Mucosa of gallbladder (tissue), 1 donor: Measurements from ENCODE around the gene SEMA3A. TPM values are rescaled to one million over a fixed set of nuclear protein-coding genes. Genes with fewer than 3 reads are reported as not detected.
"Not testable (repeated sequence)": the region's sequence is repeated elsewhere in the genome, so short reads cannot be mapped to it uniquely, and the experiment has no call there.

ENCODE experiments used
- DNase-seq: peaks from one replicate; pipeline ENCODE4 v3.0.0-alpha.2; 2020; ENCODE audit warnings: low spot score
- total RNA-seq: library from RNA; stranded (reverse); gene quantifications from one replicate; pipeline ENCODE4 v1.2.1, GENCODE V29; 2021
- donor health status: DM: no; HTN: no; CAD: no.

SEMA3A gene
- 19.2 TPM for total RNA-seq

DNA sequence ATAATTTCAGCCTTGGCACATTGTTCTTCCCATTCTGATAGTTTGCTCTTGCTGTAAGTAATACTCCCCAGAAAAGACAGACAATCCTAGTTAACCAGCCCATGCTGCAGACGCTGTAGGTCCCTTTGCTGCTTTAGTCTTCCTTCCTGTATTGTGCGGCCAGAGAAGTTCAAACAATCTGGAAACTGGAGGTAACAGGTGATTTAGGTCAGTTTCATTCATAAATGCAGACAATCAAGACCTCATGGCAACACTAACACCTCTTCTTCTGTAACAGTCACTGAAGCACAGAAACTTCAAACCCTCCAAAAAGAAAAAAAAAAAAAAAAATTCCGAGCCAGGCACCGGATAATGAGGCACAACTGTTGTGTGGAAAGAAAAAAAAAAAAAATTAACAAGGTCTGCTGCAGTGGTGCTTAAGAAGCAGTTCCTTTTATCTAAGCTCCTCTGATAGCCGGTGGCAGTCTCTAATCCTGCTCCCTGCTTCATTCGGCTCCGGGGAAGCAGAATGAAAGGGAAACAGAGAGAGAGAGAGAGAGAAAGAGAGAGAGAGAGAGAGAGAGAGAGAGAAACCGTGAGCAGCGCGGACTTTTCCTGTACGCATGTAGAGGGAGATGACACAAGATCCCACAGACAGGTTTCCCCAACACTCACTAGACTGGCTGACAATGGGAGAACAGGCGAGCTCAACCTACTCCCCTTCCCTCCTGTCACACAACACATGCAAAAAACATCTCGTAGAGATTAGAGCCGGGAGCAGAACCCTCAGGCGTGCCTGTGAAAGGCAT, at the start of gene SEMA3A:
Gene SEMA3A (minus strand): TSS at position 306 of the 788 bp plus-strand sequence. CDS start 203 bp downstream, at position 103.
- DNase-seq: peak; percentile 15

DNA sequence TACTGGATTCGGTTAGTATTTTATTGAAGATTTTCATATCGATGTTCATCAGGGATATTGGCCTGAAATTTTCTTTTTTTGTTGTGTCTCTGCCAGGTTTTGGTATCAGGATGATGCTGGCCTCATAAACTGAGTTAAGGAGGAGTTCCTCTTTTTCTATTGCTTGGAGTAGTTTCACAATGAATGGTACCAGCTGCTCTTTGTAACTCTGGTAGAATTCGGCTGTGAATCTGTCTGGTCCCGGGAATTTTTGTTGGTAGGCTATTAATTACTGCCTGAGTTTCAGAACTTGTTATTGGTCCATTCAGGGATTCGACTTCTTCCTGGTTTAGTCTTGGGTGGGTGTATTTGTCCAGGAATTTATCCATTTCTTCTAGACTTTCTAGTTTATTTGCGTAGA, 48.4 kb upstream of the SEMA3A start:
- not testable (repeated sequence) for DNase-seq

DNA sequence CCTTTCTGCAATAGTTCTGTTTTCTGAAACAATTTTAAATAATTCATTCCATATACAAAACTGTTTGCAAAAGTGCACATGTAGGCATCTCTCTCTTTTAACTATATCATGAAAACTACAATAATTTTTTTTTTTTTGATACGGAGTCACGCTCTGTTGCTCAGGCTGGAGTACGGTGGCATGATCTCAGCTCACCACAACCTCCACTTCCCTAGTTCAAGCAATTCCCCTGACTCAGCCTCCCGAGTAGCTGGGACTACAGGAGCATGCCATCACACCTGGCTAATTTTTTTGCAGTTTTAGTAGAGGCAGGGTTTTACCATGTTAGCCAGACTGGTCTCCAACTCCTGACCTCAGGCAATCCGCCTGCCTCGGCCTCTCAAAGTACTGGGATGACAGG, 44.0 kb upstream of the SEMA3A start:
- no peak for DNase-seq

DNA sequence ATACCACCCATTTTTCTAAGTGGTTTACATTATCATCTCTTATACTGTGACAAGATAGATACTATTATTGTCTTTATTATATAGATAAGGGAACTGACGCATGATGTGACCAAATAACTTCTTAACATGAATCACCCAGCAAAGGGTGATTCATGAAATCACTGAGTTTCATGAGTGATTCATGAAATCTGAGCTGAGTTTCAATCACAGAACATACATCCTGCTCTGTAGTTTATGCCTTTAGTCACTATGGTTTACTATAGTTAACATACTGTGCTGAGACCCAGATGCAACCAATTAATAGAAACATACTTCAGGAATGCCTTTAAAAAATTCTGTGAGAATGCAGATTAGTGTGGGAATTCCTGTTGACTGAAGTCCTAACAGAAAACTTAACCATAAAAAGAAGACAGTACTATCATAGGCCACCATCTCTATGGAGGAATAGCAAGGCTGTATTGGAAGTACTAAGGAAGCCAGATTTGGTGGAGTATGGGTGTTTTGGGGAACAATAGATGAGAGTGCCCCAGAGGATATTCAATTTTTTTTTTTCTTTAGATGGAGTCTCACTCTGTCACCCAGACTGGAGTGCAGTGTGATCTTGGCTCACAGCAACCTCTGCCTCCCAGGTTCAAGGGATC, 43.1 kb upstream of the SEMA3A start:
- DNase-seq: no peak

DNA sequence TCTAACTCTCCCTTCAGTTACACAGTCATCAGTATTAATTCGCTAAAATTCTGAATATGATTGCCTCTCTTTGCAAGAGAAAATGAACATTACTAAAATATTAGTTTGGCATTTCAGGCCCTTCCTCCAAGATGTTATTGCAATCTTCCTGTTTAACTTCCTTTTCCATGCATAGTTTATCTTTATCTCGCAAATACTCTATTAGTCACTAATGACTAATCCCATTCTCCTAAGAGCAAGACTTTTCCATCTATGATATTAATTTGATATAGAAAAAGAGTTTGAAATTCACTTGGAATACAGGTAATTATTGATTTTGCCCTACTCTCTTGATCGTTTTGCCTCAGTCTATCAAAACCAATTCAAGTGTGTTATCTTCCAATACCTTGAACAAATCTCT, 41.8 kb upstream of the SEMA3A start:
- no peak for DNase-seq

DNA sequence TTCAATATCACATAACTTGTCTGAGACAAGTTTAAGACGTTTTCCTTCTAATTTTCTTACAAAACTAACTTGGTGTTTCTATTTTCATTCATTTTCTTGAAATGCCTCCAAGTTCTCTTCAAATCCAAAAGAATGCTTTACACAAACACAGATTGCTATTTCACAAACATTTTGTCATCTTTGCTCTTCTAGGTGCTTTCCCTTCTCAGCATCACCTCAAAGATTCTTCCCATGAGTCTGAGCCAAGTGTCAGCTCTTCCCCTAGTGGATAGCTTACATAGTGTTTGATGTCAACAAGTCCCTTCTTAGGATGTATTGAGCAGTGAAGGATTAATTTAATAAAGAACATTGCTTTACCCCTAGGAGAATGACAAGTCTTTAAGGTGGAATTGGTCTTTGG, 38.1 kb upstream of the SEMA3A start:
- DNase-seq: no peak

DNA sequence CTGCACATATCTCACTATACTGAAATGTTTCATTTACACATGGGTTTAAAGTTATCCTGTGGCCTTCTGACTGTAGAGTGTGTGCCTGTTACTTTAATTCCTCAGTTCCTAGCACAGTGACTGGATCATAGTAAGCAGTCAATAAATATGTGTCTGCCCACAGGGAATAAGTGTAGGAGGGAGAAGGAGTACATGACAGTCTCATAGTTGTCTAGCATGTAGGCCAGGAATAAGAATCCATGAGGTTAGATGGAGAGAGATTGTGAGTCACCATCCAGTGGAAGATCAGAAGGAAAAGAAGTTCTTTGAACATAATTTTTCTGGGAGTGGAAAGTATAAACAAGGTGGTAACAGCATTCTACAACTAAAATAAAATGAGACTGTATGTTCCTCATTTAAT, 36.6 kb upstream of the SEMA3A start:
- no peak for DNase-seq

DNA sequence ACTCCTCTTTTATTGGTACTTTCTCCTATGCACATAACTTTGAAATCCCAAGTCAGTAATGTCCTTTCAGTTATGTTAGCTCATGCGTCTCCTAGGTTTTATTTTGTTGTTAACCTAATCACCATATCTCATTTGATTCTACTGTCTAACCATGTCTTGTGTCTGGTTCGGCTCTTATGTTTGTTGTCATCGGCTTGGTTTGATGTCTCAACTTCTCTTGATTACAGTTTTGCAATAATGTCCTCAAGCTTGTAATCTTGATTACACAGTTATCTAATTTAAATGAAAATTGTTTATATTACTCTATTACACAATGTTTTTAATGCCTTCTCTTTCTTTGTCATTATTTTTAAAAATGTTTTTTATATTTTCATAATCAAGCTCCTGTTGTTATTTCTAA, 35.9 kb upstream of the SEMA3A start:
- DNase-seq: no peak

DNA sequence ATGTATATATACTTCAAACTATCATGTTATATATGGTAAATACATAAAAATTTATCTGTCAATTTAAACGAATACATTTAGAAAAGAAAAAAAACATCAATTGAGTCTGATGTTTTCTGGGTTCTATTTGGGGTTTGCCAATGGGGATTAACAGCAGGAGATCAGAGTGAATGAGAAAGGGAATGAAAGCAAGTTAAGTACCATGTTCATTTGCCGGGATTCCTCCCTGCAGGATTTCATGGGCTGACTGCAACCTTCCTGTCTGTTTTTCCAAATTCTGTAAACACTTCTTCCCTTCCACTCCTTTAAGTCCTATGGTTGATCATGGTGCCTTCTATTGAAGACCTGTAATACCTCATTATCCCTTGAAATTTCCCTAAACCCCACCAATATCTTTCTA, 33.9 kb upstream of the SEMA3A start:
- no peak for DNase-seq

DNA sequence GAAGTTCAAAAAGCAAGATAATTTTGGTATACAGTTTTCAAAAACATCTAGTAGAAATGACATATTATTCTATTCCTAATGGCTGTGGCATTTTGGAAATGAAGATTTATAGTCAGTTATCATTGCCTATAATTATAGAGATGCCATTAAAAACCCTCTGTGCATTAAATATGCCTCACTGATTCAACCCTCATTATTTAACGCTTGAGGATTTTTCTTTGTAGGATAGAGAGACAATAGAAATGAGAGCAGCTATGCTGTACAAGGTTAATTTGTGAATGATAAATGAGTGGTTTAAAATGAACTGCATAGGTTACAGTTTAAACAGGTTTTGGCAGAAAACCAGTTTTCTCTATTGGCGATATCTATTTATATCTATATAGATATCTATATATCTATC, 32.2 kb upstream of the SEMA3A start:
- no peak for DNase-seq

DNA sequence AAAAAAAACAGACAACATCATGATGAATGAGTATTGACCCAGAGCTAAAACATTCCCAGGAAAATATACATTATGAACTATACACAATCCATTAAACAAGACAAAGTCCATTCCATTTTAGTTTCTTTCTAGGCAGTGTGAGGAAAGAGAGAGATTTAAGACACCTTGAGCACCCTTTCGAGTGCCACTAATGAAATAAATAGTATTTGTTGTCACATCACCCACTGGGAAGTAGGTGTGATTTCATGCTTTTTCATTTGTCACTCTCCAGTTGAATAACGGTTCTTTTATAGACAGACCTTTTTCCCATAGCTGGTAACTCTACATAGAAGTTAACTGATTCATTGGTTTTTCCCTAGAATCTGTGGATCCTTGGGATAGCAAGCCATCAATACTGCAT, 29.9 kb upstream of the SEMA3A start:
- no peak for DNase-seq

DNA sequence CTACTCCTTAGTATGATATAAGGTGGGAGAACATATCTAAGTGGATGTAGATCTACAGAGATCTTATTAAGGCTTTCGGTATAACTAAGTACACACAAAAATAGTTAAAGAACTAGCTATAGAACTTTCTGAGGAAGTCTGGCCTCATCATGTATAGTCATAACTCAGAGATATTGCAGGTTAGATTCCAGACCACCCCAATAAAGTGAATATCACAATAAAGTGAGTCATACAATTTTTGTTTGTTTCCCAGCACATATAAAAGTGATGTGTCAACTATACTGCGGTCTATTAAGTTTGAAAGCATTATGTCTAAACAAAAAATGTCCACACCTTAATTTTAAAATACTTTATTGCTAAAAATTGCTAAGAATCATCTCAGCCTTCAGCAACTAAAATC, 24.7 kb upstream of the SEMA3A start:
- no peak for DNase-seq

DNA sequence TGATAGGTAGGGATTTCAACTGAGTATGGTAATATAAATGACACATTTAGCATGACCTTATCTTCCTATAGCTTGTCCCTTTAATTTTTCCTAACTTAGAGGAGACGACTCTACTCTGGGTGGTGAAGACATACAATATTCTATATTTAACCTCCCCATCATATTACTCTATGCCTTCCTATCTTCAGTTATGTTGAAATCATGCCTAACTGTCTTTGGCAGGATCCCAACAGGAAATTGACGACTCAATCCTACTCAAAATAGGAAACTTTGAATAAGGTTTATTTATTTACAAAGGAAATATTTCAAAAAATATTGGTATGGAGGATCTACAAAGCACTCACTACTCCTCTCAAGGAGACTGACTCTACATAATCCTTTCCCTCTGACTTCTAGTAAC, 24.1 kb upstream of the SEMA3A start:
- DNase-seq: no peak

DNA sequence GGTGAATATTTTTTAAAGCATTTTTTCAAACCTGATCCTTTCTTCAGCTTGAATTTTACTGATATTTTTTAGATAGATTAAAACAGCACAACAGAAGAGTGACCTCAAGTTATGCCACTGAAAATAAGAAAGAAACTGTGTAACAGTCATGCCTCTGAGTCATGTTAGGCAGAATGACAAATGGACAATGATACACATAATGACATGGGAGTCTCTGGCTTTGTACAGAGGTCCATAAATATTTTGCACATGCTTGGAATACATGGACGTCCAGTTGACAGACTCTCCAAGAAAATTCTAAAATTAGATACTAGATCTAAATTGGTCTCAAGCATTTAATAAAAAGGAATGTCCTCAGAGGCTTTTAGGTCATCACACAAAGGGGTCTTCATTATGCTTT, 21.9 kb upstream of the SEMA3A start:
- DNase-seq: no peak

DNA sequence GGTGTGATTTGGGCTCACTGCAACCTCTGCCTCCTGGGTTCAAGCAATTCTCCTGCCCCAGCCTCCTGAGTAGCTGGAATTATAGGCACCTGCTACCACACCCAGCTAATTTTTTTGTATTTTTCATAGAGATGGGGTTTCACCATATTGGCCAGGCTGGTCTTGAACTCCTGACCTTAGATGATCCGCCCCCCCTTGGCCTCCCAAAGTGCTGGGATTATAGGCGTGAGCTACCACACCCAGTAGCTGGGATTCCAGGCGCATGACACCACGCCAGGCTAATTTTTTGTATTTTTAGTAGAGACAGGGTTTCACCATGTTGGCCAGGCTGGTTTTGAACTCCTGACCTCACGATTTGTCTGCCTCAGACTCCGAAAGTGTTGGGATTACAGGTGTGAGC, 20.2 kb upstream of the SEMA3A start:
- not testable (repeated sequence) for DNase-seq

DNA sequence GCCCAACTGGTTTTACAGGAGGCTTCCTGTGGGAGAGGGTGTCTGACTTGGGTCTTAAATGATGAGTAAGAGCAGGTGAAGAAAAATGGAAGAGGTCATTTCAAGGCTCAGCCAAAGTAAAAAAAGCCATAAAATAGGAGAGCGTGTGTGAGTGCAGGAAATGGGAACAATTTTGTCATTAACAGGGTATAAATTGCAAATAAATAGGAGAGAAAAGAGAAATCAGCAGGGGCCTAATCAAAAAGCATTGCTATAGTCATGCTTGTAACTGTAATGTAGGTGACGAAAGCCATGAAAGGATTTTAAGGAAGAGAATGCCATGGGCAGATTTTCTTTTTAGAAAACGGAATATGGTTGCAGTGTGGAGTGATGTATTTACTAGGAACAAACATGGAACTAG, 15.7 kb upstream of the SEMA3A start:
- DNase-seq: no peak

DNA sequence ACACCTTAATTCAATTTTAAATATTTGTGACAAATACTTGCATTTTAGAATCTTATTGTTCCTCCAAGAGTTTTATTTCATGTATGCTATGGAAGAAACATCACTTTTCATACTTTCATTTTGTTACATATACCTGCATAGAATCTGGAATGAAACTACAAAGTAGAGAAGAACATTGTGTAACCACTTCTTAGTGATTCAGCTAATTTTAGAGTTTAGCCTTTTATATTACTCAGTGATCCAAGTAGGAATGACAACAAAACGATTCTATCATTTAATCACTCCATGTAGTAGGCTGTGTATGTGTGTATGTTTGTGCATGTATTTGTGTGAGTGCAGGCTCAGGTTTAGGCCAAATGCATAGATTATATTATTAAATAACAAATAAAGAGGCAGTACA, 14.4 kb upstream of the SEMA3A start:
- DNase-seq: no peak

DNA sequence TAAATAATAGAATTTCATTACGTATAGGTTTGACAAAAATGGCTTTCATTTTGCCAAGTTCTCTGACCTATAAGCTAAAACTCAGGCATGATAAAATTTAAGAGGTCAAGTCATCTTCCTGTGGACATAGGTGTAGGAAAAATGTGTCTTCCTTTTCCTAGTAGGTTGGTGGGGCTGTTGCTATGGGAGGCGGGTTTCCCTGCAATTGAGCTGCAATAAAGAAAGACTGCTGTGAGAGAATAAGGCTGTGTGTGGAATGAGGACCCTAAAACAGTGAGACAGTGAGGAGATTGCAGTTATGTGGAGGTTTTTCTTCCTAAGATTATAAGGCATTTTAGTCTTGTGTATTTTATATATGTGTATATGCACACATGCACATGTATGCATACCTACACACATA, 13.0 kb upstream of the SEMA3A start:
- DNase-seq: no peak

DNA sequence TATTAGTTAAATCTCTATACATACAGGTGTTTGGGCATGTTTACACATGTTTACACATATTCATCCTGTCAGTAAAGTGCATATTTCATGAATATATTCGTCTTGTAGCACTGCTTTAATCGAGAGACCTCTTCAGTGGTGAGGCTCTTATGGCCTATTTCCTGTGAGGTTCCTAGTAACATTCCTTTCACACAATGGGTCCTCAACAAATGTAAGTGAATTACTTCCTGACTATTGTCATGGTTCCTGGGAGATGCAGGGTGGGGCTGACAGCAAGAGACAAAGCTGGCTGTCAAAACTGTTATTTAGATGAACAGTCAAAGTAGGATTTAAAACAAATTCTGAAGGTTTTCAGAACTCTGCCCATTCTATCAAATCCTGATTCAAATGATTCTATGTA, 12.4 kb upstream of the SEMA3A start:
- no peak for DNase-seq

DNA sequence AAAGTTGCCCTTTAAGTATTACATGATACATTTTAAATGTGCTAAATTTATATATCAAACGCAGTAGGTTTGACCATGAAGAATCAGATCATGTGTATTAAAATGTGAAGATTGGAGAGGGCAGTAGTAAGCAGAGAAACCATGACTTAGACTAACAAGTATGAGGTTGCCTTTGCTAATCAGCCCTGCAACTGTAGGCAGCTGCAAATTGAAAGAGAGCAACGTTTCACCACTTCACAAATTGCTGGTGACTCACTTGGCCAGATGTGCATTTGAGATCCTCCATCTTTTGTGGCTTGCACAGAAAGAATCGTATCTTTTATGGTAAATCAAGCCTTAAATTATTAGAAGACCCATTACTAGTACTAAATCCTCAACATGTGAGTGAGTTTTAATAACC, 10.1 kb upstream of the SEMA3A start:
- DNase-seq: no peak

DNA sequence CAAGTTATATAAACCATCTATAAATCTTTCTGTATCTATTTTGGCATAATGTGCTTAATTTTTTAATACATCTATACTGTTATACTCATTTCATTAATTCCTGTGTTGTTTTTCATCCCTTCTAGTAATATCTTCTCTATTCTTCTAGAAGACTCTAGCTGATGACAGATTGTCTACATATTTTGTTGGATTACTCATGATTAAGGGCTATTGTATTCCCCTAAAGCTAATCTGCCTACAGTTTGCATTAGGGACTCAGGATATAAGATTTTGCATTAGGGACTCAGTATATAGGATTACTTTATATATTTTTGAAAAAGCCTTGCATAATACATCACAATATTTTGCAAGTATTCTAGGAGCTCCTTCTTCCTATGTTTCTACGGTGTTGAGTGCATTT, 8.3 kb upstream of the SEMA3A start:
- no peak for DNase-seq

DNA sequence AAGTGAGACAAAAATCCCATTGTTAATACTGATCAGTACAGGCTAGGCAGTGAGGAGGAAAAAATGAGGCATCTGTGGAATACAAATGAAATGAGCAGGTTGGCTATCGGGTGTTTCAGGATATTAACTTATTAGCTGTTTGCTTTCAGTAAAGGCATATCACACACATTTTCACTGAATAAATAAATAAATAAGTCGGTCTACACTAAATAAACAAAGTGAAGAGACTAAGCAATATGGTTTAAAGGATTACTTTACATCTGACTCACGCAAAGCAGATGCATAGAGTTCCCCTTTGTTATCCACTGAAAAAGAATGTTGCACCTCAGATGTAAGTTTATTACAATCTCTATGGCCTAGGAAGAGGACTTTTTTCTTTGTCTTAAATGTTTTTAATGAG, 6.3 kb upstream of the SEMA3A start:
- DNase-seq: no peak

DNA sequence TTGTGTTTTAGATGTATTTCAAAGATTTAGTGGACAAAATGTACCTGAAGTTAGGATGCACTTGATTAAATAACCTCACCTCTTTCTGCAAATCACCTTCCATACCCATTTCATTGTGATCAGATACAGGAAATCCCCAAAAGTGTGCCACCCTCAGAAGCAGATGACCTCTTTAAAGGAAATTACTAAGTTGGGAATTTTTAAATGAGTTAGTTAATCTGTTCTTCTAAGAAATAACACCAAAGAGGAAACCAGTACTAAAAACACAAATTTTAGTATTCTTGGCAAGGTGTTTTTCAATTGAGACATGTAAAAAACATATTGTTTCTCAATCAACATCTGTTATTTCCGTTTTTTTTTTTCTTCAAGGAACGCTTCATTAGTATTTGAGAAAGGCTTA, 4.6 kb upstream of the SEMA3A start:
- DNase-seq: no peak

DNA sequence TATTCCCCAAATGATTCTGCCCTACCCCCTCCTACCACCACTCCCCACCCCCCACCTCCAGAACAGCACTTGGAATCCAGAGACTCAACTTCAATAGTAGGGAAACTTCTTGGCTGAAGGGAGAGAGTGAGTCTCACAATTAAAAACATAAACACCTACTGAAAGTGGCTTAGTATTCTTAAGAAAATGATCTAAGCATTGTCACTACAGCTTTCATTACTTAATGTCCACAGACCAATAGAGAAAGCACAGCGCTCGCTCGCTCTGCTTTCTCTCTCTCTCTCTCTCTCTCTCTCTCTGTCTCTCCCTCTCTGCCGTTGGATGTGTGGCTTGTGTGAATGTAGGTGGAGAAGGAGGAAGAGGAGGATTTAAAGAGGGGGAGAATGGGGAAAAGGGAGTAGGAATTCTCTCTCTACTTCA, 1.5 kb upstream of the SEMA3A start:
- no peak for DNase-seq
